ENCODE data around the gene VAPB. TPM values are rescaled to one million over a fixed set of nuclear protein-coding genes. Genes with fewer than 3 reads are reported as not detected.

Gene VAPB
- total RNA-seq, 1 experiment from 2014 or later = 61.2 TPM

DNA sequence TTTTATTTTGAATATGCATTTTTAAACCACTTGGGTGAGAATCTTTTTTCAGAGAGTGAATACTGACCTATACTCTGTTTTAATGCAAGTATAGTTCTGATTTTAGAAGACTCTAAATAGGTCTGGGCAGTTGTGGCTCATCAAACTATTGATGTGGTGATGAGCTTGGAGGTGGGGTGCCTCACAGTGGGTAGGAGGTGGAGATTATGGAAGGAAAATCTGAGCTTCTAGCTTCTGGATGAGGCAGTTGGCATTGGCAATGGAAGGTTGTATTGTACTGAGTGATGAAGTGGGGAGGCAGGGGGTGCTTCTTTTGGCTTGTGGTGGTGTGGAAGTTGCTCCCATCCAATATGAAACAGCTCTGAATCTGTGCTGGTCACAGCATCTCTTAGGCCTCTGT is 52.7 kb downstream of the VAPB start:
- no peak for DNase-seq (ENCODE audit: unreplicated experiment)
- ChIA-PET CTCF (interaction anchor here (0.7 to 1.0 kb wide), 4 partner anchors 149 to 235 kb away, joined by 3 to 5 read pairs (median 3); no protein-coding TSS in a partner anchor), POLR2A (interaction anchor here (0.6 to 1.1 kb wide), 4 partner anchors 13 to 958 kb away, joined by 3 to 4 read pairs (median 4); no protein-coding TSS in a partner anchor)
- Mint-ChIP-seq H3K4me1 (ENCODE audit: insufficient read depth, unreplicated experiment) (no peaks in the 10 kb centered on the region), H3K27me3 (ENCODE audit: insufficient read depth, unreplicated experiment) (no peaks in the 10 kb centered on the region), H3K27ac (ENCODE audit: low read depth, unreplicated experiment) (no peak overlapping the region), H3K9me3 (ENCODE audit: unreplicated experiment) (no peaks in the 10 kb centered on the region), H3K36me3 (ENCODE audit: insufficient read depth, unreplicated experiment) (peaks cover 54% of the 10 kb centered on the region), H3K4me3 (ENCODE audit: unreplicated experiment) (no peak overlapping the region)
- TF ChIP-seq, protein P1, sequence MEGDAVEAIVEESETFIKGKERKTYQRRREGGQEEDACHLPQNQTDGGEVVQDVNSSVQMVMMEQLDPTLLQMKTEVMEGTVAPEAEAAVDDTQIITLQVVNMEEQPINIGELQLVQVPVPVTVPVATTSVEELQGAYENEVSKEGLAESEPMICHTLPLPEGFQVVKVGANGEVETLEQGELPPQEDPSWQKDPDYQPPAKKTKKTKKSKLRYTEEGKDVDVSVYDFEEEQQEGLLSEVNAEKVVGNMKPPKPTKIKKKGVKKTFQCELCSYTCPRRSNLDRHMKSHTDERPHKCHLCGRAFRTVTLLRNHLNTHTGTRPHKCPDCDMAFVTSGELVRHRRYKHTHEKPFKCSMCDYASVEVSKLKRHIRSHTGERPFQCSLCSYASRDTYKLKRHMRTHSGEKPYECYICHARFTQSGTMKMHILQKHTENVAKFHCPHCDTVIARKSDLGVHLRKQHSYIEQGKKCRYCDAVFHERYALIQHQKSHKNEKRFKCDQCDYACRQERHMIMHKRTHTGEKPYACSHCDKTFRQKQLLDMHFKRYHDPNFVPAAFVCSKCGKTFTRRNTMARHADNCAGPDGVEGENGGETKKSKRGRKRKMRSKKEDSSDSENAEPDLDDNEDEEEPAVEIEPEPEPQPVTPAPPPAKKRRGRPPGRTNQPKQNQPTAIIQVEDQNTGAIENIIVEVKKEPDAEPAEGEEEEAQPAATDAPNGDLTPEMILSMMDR (IDR thresholded peaks at IDR 0.05; ENCODE audit: unreplicated experiment) = no peak
- BruUV-seq (replicated peaks) = no TSS peak
- intact Hi-C loops (cut with micrococcal nuclease) = no loop called here

- no peaks in the 10 kb centered on the region for H3K9me3 Mint-ChIP-seq (ENCODE audit: unreplicated experiment)
- H3K27me3 Mint-ChIP-seq (ENCODE audit: insufficient read depth, unreplicated experiment) = no peaks in the 10 kb centered on the region
- TF ChIP-seq, protein P1 (IDR thresholded peaks at IDR 0.05; ENCODE audit: unreplicated experiment) = no peak
- no peak for DNase-seq (ENCODE audit: unreplicated experiment)
- no TSS peak for BruUV-seq (replicated peaks)
- no peak overlapping the region for H3K4me3 Mint-ChIP-seq (ENCODE audit: unreplicated experiment)
- intact Hi-C loops (cut with micrococcal nuclease) = no loop called here
- ChIA-PET POLR2A (no interaction called here), CTCF (interaction anchor here (0.6 to 0.9 kb wide), 3 partner anchors 12 to 60 kb away, joined by 5 to 7 read pairs (median 5); no protein-coding TSS in a partner anchor)
- H3K27ac Mint-ChIP-seq (ENCODE audit: low read depth, unreplicated experiment) = peak overlapping the region; percentile 23
- peaks cover 51% of the 10 kb centered on the region for H3K36me3 Mint-ChIP-seq (ENCODE audit: insufficient read depth, unreplicated experiment)
- H3K4me1 Mint-ChIP-seq (ENCODE audit: insufficient read depth, unreplicated experiment) = no peaks in the 10 kb centered on the region
Measured at GRCh38 chr20:58444746-58445255, 55.8 kb downstream of the VAPB start.

DNA sequence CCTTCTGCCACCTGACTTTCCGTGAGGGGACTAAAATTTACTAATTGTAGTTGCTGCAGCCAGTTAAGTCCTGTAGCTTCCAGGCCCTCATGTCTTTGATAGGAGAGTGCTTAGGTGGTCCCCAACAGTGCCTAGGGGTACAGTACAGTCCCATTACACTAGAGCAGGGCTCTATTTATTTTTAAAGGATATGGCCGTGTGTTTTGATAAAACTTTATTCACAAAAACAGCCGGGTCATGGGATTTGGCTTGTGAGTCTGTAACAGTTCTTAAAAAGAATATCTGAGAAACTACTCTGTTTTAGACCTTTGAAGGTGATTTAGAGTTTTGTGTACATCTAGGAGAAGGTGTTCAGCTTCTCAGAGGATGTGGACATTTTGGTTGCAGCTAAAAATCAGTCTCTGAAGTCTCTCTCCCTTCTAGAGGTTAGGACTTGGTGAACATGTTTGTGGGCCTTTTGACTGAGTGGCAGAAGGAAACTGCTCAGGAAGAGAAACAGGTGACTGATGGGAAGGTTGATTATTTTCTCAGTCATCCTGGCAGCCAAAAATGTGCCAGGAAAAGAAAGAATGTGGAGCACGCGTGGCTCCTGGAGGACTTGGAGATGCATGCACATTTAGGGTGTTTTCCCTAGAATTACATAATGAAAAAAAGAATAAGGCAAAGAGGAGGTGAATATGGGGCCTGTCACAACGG is 57.4 kb downstream of the VAPB start:
- no TSS peak for BruUV-seq (replicated peaks)
- H3K27me3 Mint-ChIP-seq (ENCODE audit: insufficient read depth, unreplicated experiment) = no peaks in the 10 kb centered on the region
- intact Hi-C loops (cut with micrococcal nuclease) = no loop called here
- no peak overlapping the region for H3K4me3 Mint-ChIP-seq (ENCODE audit: unreplicated experiment)
- TF ChIP-seq, protein P1 (IDR thresholded peaks at IDR 0.05; ENCODE audit: unreplicated experiment) = no peak
- peak overlapping the region; percentile 58 for H3K27ac Mint-ChIP-seq (ENCODE audit: low read depth, unreplicated experiment)
- no peaks in the 10 kb centered on the region for H3K4me1 Mint-ChIP-seq (ENCODE audit: insufficient read depth, unreplicated experiment)
- POLR2A ChIA-PET = interaction anchor here (1.0 kb wide), 1 partner anchor 205 kb away, joined by 3 read pairs; the partner anchor contains the start of gene STX16
- no peak for DNase-seq (ENCODE audit: unreplicated experiment)
- CTCF ChIA-PET = interaction anchor here (0.5 to 4.7 kb wide), 9 partner anchors 8 to 290 kb away, joined by 3 to 58 read pairs (median 7); no protein-coding TSS in a partner anchor
- peaks cover 42% of the 10 kb centered on the region for H3K36me3 Mint-ChIP-seq (ENCODE audit: insufficient read depth, unreplicated experiment)
- H3K9me3 Mint-ChIP-seq (ENCODE audit: unreplicated experiment) = no peaks in the 10 kb centered on the region

DNA sequence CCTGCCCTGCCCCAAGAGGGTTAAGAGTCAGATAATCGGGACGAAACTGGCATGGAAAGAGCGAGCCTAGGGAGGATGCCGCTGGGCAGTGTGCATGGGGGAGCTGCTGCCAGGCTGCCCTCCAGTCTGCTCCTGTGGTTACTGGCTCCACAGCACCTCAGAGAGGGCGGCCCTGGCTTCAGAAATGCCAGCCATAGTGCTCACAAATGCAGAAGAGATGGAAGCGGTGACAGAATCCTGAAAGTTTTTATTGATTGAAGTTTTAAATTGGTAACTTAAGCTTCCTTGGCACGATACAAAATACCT is 57.9 kb downstream of the VAPB start:
- H3K4me3 Mint-ChIP-seq (ENCODE audit: unreplicated experiment) = no peak overlapping the region
- no TSS peak for BruUV-seq (replicated peaks)
- no peaks in the 10 kb centered on the region for H3K9me3 Mint-ChIP-seq (ENCODE audit: unreplicated experiment)
- ChIA-PET POLR2A (interaction anchor here (1.0 to 1.6 kb wide), 3 partner anchors 12 to 211 kb away, joined by 3 to 4 read pairs (median 3); partner anchors contain the start of gene STX16), CTCF (interaction anchor here (0.5 to 4.7 kb wide), 17 partner anchors 8 to 1562 kb away, joined by 3 to 58 read pairs (median 7); no protein-coding TSS in a partner anchor)
- peak overlapping the region; percentile 58 for H3K27ac Mint-ChIP-seq (ENCODE audit: low read depth, unreplicated experiment)
- H3K36me3 Mint-ChIP-seq (ENCODE audit: insufficient read depth, unreplicated experiment) = peaks cover 39% of the 10 kb centered on the region
- H3K4me1 Mint-ChIP-seq (ENCODE audit: insufficient read depth, unreplicated experiment) = no peaks in the 10 kb centered on the region
- H3K27me3 Mint-ChIP-seq (ENCODE audit: insufficient read depth, unreplicated experiment) = no peaks in the 10 kb centered on the region
- no peak for DNase-seq (ENCODE audit: unreplicated experiment)
- intact Hi-C loops (cut with micrococcal nuclease) = loop anchor here (1.0 kb wide), 1 partner anchor 210 kb away; no protein-coding TSS in a partner anchor
- TF ChIP-seq, protein P1 (IDR thresholded peaks at IDR 0.05; ENCODE audit: unreplicated experiment) = no peak
